Nephron (organoid): ENCODE data around the gene NAPA.

Experiments used
- H3K27ac Mint-ChIP-seq, 3 experiments: 2 replicates each; pipeline ENCODE4 v1.8.0; 2020; ENCODE audit warnings: mixed read lengths in 3 of 3, mild to moderate bottlenecking in 2 of 3, moderate library complexity in 1 of 3
- H3K27me3 Mint-ChIP-seq: 2 replicates; pipeline ENCODE4 v1.8.0; 2021; ENCODE audit warnings: low read depth, mild to moderate bottlenecking, moderate library complexity, mixed read lengths
- H3K36me3 Mint-ChIP-seq: 2 replicates; pipeline ENCODE4 v1.8.0; 2020; ENCODE audit warnings: low read depth, mixed read lengths
- H3K4me1 Mint-ChIP-seq: 2 replicates; pipeline ENCODE4 v1.8.0; 2020; ENCODE audit warnings: mixed read lengths
- H3K4me3 Mint-ChIP-seq, 3 experiments: 2 replicates each; pipeline ENCODE4 v1.8.0; 2020; ENCODE audit warnings: mild to moderate bottlenecking in 3 of 3, mixed read lengths in 3 of 3, moderate library complexity in 2 of 3
- H3K9me3 Mint-ChIP-seq: 2 replicates; pipeline ENCODE4 v1.8.0; 2020; ENCODE audit warnings: mixed read lengths
- CTCF ChIP-seq, 3 experiments: fragments of 200-600 bp; sonication (generic); IDR thresholded peaks; one replicate each; pipeline ENCODE4 v1.5.0; 2021; ENCODE audit warnings: antibody characterized with exemption in 3 of 3; ENCODE audit not compliant: unreplicated experiment in 3 of 3

NAPA gene

GRCh38 chr19:47499863-47500830 is 14.7 kb downstream of the NAPA start:
- peaks cover 17% of the 10 kb centered on the region for H3K36me3 Mint-ChIP-seq
- H3K4me3 Mint-ChIP-seq: no peak overlapping the region
- no peak overlapping the region for H3K27ac Mint-ChIP-seq
- peaks cover 11% of the 10 kb centered on the region for H3K4me1 Mint-ChIP-seq
- no peaks in the 10 kb centered on the region for H3K9me3 Mint-ChIP-seq
- H3K27me3 Mint-ChIP-seq: no peaks in the 10 kb centered on the region
- TF ChIP-seq CTCF (IDR thresholded peaks at IDR 0.05; ENCODE audit: unreplicated experiment in 3 of 3): no peak

- Mint-ChIP-seq H3K4me1 (peaks cover 11% of the 10 kb centered on the region), H3K4me3 (no peak overlapping the region), H3K27me3 (no peaks in the 10 kb centered on the region), H3K27ac (no peak overlapping the region), H3K9me3 (no peaks in the 10 kb centered on the region), H3K36me3 (peaks cover 17% of the 10 kb centered on the region)
- no peak for TF ChIP-seq CTCF (IDR thresholded peaks at IDR 0.05; ENCODE audit: unreplicated experiment in 3 of 3)
These were observed 15.5 kb downstream of the NAPA start for GRCh38 chr19:47499371-47499770.

DNA sequence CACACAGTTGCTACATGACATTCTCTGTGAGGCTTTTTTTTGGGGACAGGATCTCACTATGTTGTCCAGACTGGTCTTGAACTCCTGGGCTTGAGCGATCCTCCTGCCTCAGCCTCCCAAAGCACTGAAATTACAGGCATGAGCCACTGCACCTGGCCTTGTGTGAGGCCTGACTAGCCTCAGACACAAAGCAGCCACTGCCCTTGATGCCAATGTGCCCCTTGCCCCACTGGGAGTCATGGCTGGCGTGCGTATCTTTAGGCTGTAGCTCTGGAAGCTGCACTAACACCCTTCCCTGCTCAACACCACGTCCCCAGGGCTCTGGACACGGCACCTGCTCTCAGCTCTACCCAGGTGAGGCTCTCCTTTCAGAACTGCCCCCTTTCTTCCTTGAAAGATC is 16.3 kb downstream of the NAPA start:
- H3K4me1 Mint-ChIP-seq: peaks cover 15% of the 10 kb centered on the region
- no peaks in the 10 kb centered on the region for H3K27me3 Mint-ChIP-seq
- H3K36me3 Mint-ChIP-seq: peaks cover 14% of the 10 kb centered on the region
- no peaks in the 10 kb centered on the region for H3K9me3 Mint-ChIP-seq
- H3K27ac Mint-ChIP-seq: no peak overlapping the region
- no peak for TF ChIP-seq CTCF (IDR thresholded peaks at IDR 0.05; ENCODE audit: unreplicated experiment in 3 of 3)
- no peak overlapping the region for H3K4me3 Mint-ChIP-seq

GRCh38 chr19:47497821-47498520 is 16.9 kb downstream of the NAPA start:
- no peak overlapping the region for H3K4me3 Mint-ChIP-seq
- H3K9me3 Mint-ChIP-seq: no peaks in the 10 kb centered on the region
- no peak overlapping the region for H3K27ac Mint-ChIP-seq
- peaks cover 15% of the 10 kb centered on the region for H3K4me1 Mint-ChIP-seq
- no peak for TF ChIP-seq CTCF (IDR thresholded peaks at IDR 0.05; ENCODE audit: unreplicated experiment in 3 of 3)
- H3K36me3 Mint-ChIP-seq: peaks cover 9% of the 10 kb centered on the region
- no peaks in the 10 kb centered on the region for H3K27me3 Mint-ChIP-seq

DNA sequence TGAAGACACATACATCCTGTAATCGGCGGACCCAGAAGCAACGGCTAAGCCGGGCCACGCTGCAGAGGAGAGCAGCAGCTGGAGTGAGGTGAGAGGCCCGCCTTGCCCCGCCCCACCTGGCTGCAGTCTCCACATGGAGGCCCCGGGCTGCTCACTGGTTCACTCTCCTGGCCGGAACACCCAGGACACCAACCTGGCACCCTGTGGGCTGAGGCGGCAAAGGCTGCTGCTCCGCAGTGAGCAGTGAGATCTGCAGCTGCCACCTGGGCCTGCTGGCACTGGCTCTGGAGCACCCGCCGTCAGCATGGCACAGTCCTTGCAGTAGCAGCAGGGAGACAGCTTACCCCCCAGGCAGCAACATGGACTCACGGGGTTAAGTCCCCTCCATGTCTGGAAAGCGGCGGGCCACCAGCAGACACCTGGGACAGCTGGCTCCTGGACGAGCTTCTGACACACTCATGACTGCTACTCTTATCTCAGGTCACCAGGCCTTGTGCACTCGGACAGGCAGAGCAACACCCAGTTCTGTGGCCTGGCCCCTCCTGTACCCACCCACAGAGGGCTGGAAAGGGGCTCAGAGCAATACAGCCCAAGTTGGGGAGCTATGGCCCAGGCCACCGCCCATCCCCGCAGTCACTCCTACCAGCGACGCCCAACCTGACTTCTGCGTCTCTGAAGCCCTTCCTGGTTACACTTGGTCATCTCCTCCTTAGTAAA is 17.7 kb downstream of the NAPA start:
- H3K27ac Mint-ChIP-seq: no peak overlapping the region
- H3K4me1 Mint-ChIP-seq: peaks cover 15% of the 10 kb centered on the region
- H3K36me3 Mint-ChIP-seq: peaks cover 4% of the 10 kb centered on the region
- H3K4me3 Mint-ChIP-seq: no peak overlapping the region
- H3K27me3 Mint-ChIP-seq: no peaks in the 10 kb centered on the region
- no peaks in the 10 kb centered on the region for H3K9me3 Mint-ChIP-seq
- no peak for TF ChIP-seq CTCF (IDR thresholded peaks at IDR 0.05; ENCODE audit: unreplicated experiment in 3 of 3)
